GM23338 (cell line): ENCODE measurements around the gene ESX1. TPM values are rescaled to one million over a fixed set of nuclear protein-coding genes. Genes with fewer than 3 reads are reported as not detected.

ENCODE experiments used
- ATAC-seq: fragments of 200-7000 bp; cut with Tn5 transposase; 3 replicates; pipeline ENCODE4 v1.9.1; 2020
- DNase-seq: peaks from one replicate; pipeline ENCODE4 v3.0.0-alpha.2; 2015; ENCODE audit warnings: low spot score
- H2AFZ ChIP-seq: fragments of 200-600 bp; sonication (generic); 2 replicates; pipeline ENCODE4 v1.8.0; 2016; ENCODE audit warnings: antibody characterized with exemption, mild to moderate bottlenecking, moderate library complexity
- H3F3A ChIP-seq: fragments of 200-600 bp; sonication (generic); replicated peaks from 2 replicates; pipeline ENCODE4 v1.8.0; 2017; ENCODE audit warnings: antibody characterized with exemption, mixed run types, low read depth
- H3K27ac ChIP-seq: fragments of 200-600 bp; sonication (generic); 2 replicates; pipeline ENCODE4 v1.6.1; 2016; ENCODE audit warnings: low read depth
- H3K27me3 ChIP-seq: fragments of 200-600 bp; sonication (generic); 2 replicates; pipeline ENCODE4 v1.8.0; 2016; ENCODE audit warnings: mild to moderate bottlenecking, mixed run types, moderate library complexity; ENCODE audit not compliant: insufficient read depth
- H3K36me3 ChIP-seq: fragments of 200-600 bp; sonication (generic); 2 replicates; pipeline ENCODE4 v1.8.0; 2016; ENCODE audit warnings: mild to moderate bottlenecking; ENCODE audit not compliant: insufficient read depth
- H3K4me1 ChIP-seq: fragments of 200-600 bp; sonication (generic); 2 replicates; pipeline ENCODE4 v1.8.0; 2016; ENCODE audit warnings: mild to moderate bottlenecking, moderate library complexity; ENCODE audit not compliant: insufficient read depth
- H3K4me2 ChIP-seq: fragments of 200-600 bp; sonication (generic); 2 replicates; pipeline ENCODE4 v1.7.1; 2017; ENCODE audit warnings: mixed run types
- H3K4me3 ChIP-seq: fragments of 200-600 bp; sonication (generic); 2 replicates; pipeline ENCODE4 v1.6.1; 2016; ENCODE audit warnings: mixed run types
- H3K79me2 ChIP-seq: fragments of 200-600 bp; sonication (generic); replicated peaks from 2 replicates; pipeline ENCODE4 v1.8.0; 2017; ENCODE audit warnings: mild to moderate bottlenecking; ENCODE audit not compliant: insufficient read depth
- H3K9me2 ChIP-seq: fragments of 200-600 bp; sonication (generic); 2 replicates; pipeline ENCODE4 v1.8.0; 2017; ENCODE audit not compliant: insufficient read depth
- H4K20me1 ChIP-seq: fragments of 200-600 bp; sonication (generic); replicated peaks from 2 replicates; pipeline ENCODE4 v1.8.0; 2017; ENCODE audit warnings: mild to moderate bottlenecking; ENCODE audit not compliant: insufficient read depth
- H3K27ac Mint-ChIP-seq: 2 replicates; pipeline ENCODE4 v1.8.0; 2020; ENCODE audit warnings: inconsistent platforms, mild to moderate bottlenecking, moderate library complexity, mixed read lengths
- H3K27me3 Mint-ChIP-seq: 3 replicates; pipeline ENCODE4 v1.8.0; 2022; ENCODE audit warnings: low read depth, mild to moderate bottlenecking, moderate library complexity, mixed read lengths, inconsistent platforms; ENCODE audit not compliant: insufficient read depth, poor library complexity
- H3K36me3 Mint-ChIP-seq: 3 replicates; pipeline ENCODE4 v1.8.0; 2021; ENCODE audit warnings: low read depth, mild to moderate bottlenecking, inconsistent platforms, moderate library complexity, mixed read lengths
- H3K4me1 Mint-ChIP-seq: 3 replicates; pipeline ENCODE4 v1.8.0; 2020; ENCODE audit warnings: mild to moderate bottlenecking, inconsistent platforms, mixed read lengths
- H3K4me3 Mint-ChIP-seq: 3 replicates; pipeline ENCODE4 v1.8.0; 2021; ENCODE audit warnings: moderate library complexity, mild to moderate bottlenecking, inconsistent platforms, mixed read lengths
- H3K9me3 Mint-ChIP-seq: 3 replicates; pipeline ENCODE4 v1.8.0; 2020; ENCODE audit warnings: moderate library complexity, mild to moderate bottlenecking, inconsistent platforms, mixed read lengths
- CREB1 ChIP-seq: fragments of 250-450 bp; sonication (Bioruptor Pico); IDR thresholded peaks from 2 replicates; pipeline ENCODE4 v1.5.0; 2020; ENCODE audit warnings: low read depth, mild to moderate bottlenecking, moderate library complexity
- EZH2 ChIP-seq: fragments of 200-600 bp; sonication (generic); IDR thresholded peaks from one replicate; pipeline ENCODE4 v1.8.0; 2017; ENCODE audit warnings: antibody characterized with exemption, mild to moderate bottlenecking, low read depth; ENCODE audit not compliant: unreplicated experiment
- JUNB ChIP-seq: IDR thresholded peaks from one replicate; pipeline ENCODE4 v1.6.1; 2016; ENCODE audit warnings: antibody characterized with exemption; ENCODE audit not compliant: unreplicated experiment
- NANOG ChIP-seq: IDR thresholded peaks from 2 replicates; pipeline ENCODE4 v1.6.1; 2016; ENCODE audit warnings: antibody characterized with exemption, borderline replicate concordance
- POLR2AphosphoS5 ChIP-seq: IDR thresholded peaks from 2 replicates; pipeline ENCODE4 v1.6.1; 2016; ENCODE audit warnings: antibody characterized with exemption, low read depth
- STAT1 ChIP-seq: IDR thresholded peaks from one replicate; pipeline ENCODE4 v1.6.1; 2016; ENCODE audit warnings: antibody characterized with exemption; ENCODE audit not compliant: unreplicated experiment
- ZNF331 ChIP-seq: fragments of 250-450 bp; sonication (Bioruptor Pico); IDR thresholded peaks from 2 replicates; pipeline ENCODE4 v1.5.0; 2020; ENCODE audit warnings: low read depth, mild to moderate bottlenecking, moderate library complexity
- long read RNA-seq: library from polyadenylated mRNA; unstranded; transcript quantifications from one replicate; pipeline ENCODE4 v2.0.0, GENCODE V29; 2020; ENCODE audit not compliant: unreplicated experiment
- polyA plus RNA-seq: library from polyadenylated mRNA; unstranded; fragments of >200 nt; fragmentation: Nextera tagmentation; extraction: Ambion mirVana; gene quantifications from 2 replicates; pipeline ENCODE4 v1.2.1, GENCODE V29; 2016
- total RNA-seq: library from RNA; depleted of rRNA; stranded (reverse); fragments of >200 nt; shearing (Covaris generic); gene quantifications from 2 replicates; pipeline ENCODE4 v1.2.3, GENCODE V29; 2014; rRNA removed
- TF ChIP-seq, protein P1 (sequence below): IDR thresholded peaks from one replicate; pipeline ENCODE4 v1.6.1; 2018; ENCODE audit warnings: antibody characterized with exemption; ENCODE audit not compliant: unreplicated experiment
- TF ChIP-seq, protein P2 (sequence below): IDR thresholded peaks from 2 replicates; pipeline ENCODE4 v1.6.1; 2016; ENCODE audit warnings: antibody characterized with exemption

ESX1 gene
- not detected in 2 replicates for total RNA-seq
- not detected in 2 replicates for polyA plus RNA-seq
- long read RNA-seq, result 0 reads

DNA sequence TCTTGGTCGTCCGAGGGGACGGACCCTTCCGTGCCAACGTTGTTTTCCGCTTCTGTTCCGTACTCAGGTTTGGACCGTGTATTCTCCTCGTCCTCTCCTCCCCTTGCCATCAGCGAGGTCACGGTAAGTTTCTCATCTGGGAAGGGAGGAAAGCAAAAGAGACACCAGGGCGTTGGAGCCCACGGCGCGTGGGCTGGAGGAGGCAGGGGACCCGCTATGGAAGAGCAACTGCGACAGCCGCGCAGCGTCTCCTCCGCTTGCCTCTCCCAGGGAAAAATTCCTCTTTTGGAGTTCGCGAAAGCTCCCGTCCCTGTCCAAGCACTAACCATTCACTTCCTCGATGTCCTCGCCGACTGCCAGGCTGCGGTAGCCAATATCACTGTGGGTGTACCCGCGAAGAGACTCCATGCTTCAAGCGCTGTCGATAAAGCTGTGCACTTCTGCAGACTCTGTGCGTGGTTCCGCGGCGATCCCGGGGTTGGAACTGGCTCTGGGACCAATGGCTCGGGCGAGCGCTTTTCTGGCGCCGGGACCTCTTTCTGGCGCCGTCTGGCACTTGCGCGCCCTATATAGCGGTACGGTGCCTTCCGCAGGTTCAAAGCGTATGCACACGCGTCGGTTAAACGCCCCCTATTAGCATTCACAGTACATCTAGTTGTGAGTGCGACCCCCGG is at the start of gene ESX1:
ESX1 (minus strand) TSS at position 492 of the 674 bp plus-strand sequence; CDS start at position 408, 84 bp downstream.
- H3K4me1 Mint-ChIP-seq, result peaks cover 11% of the 10 kb centered on the region; the same call in 2 of the 3 replicates
- H3K27ac Mint-ChIP-seq, result no peak within 1 kb of the TSS
- peak; percentile 66 for ATAC-seq
- Histone ChIP-seq H4K20me1 (no peaks in the 10 kb centered on the region; the same call in 1 of the 2 replicates), H3K27ac (no peak within 1 kb of the TSS), H3K36me3 (no peaks in the 10 kb centered on the region), H3K4me1 (peaks cover 4% of the 10 kb centered on the region; the same call in 1 of the 2 replicates), H3K79me2 (no peaks in the 10 kb centered on the region), H2AFZ (no peak within 1 kb of the TSS), H3K4me3 (peak within 1 kb of the TSS; percentile 55), H3K27me3 (peaks cover 96% of the 10 kb centered on the region), H3K4me2 (peak within 1 kb of the TSS; percentile 74), H3F3A (no peaks in the 10 kb centered on the region), H3K9me2 (no peaks in the 10 kb centered on the region)
- no peaks in the 10 kb centered on the region for H3K36me3 Mint-ChIP-seq
- DNase-seq, result peak; percentile 51
- H3K4me3 Mint-ChIP-seq, result peak within 1 kb of the TSS; percentile 72
- TF ChIP-seq POLR2AphosphoS5 (no peak), EZH2 (peak; percentile 76), STAT1 (no peak)
- H3K27me3 Mint-ChIP-seq, result peaks cover 89% of the 10 kb centered on the region
- H3K9me3 Mint-ChIP-seq, result no peaks in the 10 kb centered on the region

DNA sequence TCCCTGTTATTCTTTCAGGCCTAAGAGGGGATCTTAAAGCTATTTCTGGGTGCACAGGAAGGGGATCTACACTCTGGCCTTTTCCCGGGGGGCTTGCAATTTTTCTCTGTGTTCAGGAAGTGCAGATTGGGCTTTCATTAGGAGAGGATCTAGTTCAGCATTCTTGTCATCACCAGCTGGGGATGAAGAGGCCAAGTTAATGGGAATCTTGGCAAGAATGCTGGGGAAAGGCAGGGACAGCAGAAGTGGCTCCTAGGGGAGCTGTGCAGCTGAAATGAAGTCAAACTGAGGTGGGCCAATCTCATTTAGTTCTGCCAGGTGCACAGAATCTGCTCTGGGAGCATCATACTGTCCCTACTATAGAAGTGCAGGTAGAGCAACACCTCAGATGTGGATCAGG is 40.9 kb upstream of the ESX1 start:
- no peak for ATAC-seq
- Histone ChIP-seq H3K79me2 (no peaks in the 10 kb centered on the region), H3K4me1 (peaks cover 10% of the 10 kb centered on the region), H3K4me3 (no peak overlapping the region), H3K36me3 (no peaks in the 10 kb centered on the region), H3K4me2 (no peak overlapping the region), H3K27ac (no peak overlapping the region), H3F3A (no peaks in the 10 kb centered on the region), H3K27me3 (no peaks in the 10 kb centered on the region), H3K9me2 (no peaks in the 10 kb centered on the region), H4K20me1 (no peaks in the 10 kb centered on the region), H2AFZ (no peak overlapping the region)
- Mint-ChIP-seq H3K4me3 (no peak overlapping the region), H3K27ac (no peak overlapping the region), H3K9me3 (no peaks in the 10 kb centered on the region), H3K36me3 (no peaks in the 10 kb centered on the region), H3K4me1 (peaks cover 22% of the 10 kb centered on the region), H3K27me3 (peaks cover 2% of the 10 kb centered on the region)
- TF ChIP-seq CREB1 (CRISPR knock-in tag) (no peak), JUNB (no peak), ZNF331 (no peak)
- no peak for DNase-seq

DNA sequence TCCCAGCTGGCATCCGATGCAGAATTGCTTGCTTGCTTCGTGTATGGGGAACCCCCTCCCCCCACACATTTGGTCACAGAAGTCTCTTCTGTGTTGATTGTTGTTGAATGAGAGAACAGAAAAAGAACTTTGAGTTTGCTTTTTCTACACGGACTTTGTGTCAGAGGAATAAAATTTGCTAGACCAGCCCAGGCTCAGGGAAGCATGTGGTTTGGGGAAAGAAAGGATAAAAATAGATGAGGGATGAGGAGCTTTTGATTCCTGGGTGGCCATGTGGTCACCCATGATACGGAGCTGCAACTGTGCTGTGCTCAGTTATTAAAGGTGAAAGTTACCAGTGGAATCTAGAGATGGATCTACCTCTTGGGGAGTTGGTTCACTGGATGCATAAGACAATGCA is 34.2 kb upstream of the ESX1 start:
- Histone ChIP-seq H2AFZ (no peak overlapping the region), H3K36me3 (no peaks in the 10 kb centered on the region), H3K27me3 (no peaks in the 10 kb centered on the region), H3K27ac (peak overlapping the region; percentile 88; the same call in 1 of the 2 replicates), H3K9me2 (no peaks in the 10 kb centered on the region), H3F3A (no peaks in the 10 kb centered on the region), H3K4me2 (peak overlapping the region; percentile 47), H3K4me1 (peaks cover 45% of the 10 kb centered on the region), H3K79me2 (no peaks in the 10 kb centered on the region), H4K20me1 (no peaks in the 10 kb centered on the region), H3K4me3 (peak overlapping the region; percentile 22)
- Mint-ChIP-seq H3K9me3 (0 out of 3 replicates have a peak, but pooled peaks cover 2% of the 10 kb centered on the region), H3K27ac (peak overlapping the region; percentile 81), H3K4me1 (peaks cover 56% of the 10 kb centered on the region), H3K36me3 (no peaks in the 10 kb centered on the region), H3K27me3 (peaks cover 1% of the 10 kb centered on the region), H3K4me3 (peak overlapping the region; percentile 40)
- DNase-seq (no peak), ATAC-seq (no peak; the same call in 2 of the 3 replicates)
- TF ChIP-seq NANOG (no peak), CREB1 (CRISPR knock-in tag) (no peak), POLR2AphosphoS5 (no peak), ZNF331 (no peak)
- TF ChIP-seq, protein P1, sequence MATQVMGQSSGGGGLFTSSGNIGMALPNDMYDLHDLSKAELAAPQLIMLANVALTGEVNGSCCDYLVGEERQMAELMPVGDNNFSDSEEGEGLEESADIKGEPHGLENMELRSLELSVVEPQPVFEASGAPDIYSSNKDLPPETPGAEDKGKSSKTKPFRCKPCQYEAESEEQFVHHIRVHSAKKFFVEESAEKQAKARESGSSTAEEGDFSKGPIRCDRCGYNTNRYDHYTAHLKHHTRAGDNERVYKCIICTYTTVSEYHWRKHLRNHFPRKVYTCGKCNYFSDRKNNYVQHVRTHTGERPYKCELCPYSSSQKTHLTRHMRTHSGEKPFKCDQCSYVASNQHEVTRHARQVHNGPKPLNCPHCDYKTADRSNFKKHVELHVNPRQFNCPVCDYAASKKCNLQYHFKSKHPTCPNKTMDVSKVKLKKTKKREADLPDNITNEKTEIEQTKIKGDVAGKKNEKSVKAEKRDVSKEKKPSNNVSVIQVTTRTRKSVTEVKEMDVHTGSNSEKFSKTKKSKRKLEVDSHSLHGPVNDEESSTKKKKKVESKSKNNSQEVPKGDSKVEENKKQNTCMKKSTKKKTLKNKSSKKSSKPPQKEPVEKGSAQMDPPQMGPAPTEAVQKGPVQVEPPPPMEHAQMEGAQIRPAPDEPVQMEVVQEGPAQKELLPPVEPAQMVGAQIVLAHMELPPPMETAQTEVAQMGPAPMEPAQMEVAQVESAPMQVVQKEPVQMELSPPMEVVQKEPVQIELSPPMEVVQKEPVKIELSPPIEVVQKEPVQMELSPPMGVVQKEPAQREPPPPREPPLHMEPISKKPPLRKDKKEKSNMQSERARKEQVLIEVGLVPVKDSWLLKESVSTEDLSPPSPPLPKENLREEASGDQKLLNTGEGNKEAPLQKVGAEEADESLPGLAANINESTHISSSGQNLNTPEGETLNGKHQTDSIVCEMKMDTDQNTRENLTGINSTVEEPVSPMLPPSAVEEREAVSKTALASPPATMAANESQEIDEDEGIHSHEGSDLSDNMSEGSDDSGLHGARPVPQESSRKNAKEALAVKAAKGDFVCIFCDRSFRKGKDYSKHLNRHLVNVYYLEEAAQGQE, result no peak
- TF ChIP-seq, protein P2, sequence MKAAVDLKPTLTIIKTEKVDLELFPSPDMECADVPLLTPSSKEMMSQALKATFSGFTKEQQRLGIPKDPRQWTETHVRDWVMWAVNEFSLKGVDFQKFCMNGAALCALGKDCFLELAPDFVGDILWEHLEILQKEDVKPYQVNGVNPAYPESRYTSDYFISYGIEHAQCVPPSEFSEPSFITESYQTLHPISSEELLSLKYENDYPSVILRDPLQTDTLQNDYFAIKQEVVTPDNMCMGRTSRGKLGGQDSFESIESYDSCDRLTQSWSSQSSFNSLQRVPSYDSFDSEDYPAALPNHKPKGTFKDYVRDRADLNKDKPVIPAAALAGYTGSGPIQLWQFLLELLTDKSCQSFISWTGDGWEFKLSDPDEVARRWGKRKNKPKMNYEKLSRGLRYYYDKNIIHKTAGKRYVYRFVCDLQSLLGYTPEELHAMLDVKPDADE, result no peak
